Lung (tissue), 12 donors: ENCODE data around the gene ALLC. TPM values are rescaled to one million over a fixed set of nuclear protein-coding genes. Genes with fewer than 3 reads are reported as not detected.

Experiments used
- ATAC-seq: fragments of 200-7000 bp; cut with Tn5 transposase; one replicate; pipeline ENCODE4 v1.9.1; 2020; ENCODE audit warnings: moderate number of reproducible peaks; ENCODE audit not compliant: insufficient read depth, low FRiP score
- DNase-seq, 3 donors: peaks; one replicate each; pipeline ENCODE4 v3.0.0-alpha.2; 2013 to 2017
- H3K27ac ChIP-seq, 2 donors: one replicate each; pipeline ENCODE4 v1.5.1; 2013; ENCODE audit warnings: mild to moderate bottlenecking in 2 of 2, moderate library complexity in 2 of 2, control low read depth in 1 of 2, inconsistent platforms in 1 of 2, low read depth in 1 of 2, low read length in 1 of 2
- H3K27me3 ChIP-seq, 3 donors: one replicate each; pipeline ENCODE4 v1.5.1; 2013; ENCODE audit warnings: low read length in 2 of 3; ENCODE audit not compliant: control insufficient read depth in 3 of 3, insufficient read depth in 3 of 3
- H3K36me3 ChIP-seq, 4 donors: one replicate each; pipeline ENCODE4 v1.5.1; 2013; ENCODE audit warnings: low read length in 4 of 4, mild to moderate bottlenecking in 1 of 4, moderate library complexity in 1 of 4; ENCODE audit not compliant: control insufficient read depth in 4 of 4, insufficient read depth in 4 of 4
- H3K4me1 ChIP-seq, 5 donors: one replicate each; pipeline ENCODE4 v1.5.1; 2013; ENCODE audit warnings: low read length in 5 of 5, mild to moderate bottlenecking in 2 of 5, moderate library complexity in 1 of 5; ENCODE audit not compliant: control insufficient read depth in 5 of 5, insufficient read depth in 5 of 5
- H3K4me3 ChIP-seq: one replicate; pipeline ENCODE4 v1.5.1; 2013; ENCODE audit warnings: mild to moderate bottlenecking, control low read depth, moderate library complexity
- H3K9ac ChIP-seq, 2 donors: one replicate each; pipeline ENCODE4 v1.5.1; 2013; ENCODE audit warnings: low read length in 2 of 2, control low read depth in 1 of 2; ENCODE audit not compliant: insufficient read depth in 1 of 2
- H3K9me3 ChIP-seq, 4 donors: one replicate each; pipeline ENCODE4 v1.5.1; 2013; ENCODE audit warnings: low read length in 3 of 4, mild to moderate bottlenecking in 1 of 4, moderate library complexity in 1 of 4; ENCODE audit not compliant: control insufficient read depth in 4 of 4, insufficient read depth in 3 of 4
- CTCF ChIP-seq: IDR thresholded peaks from 2 replicates; pipeline ENCODE4 v1.5.1; 2012; ENCODE audit warnings: mild to moderate bottlenecking; ENCODE audit errors: control extremely low read depth, extremely low read depth
- WGBS, 2 donors: extraction: QIAGEN DNeasy Blood & Tissue Kit; methylation state at CpG; one replicate each; pipeline ENCODE4 v1.1.7; 2013; 5-methylcytosine and 5-hydroxymethylcytosine counted together
- polyA plus RNA-seq, 2 donors: library from polyadenylated mRNA; stranded (reverse); fragments of 200-250 nt; gene quantifications; one replicate each; pipeline ENCODE4 v1.2.1, GENCODE V29; 2013
- total RNA-seq, 2 donors: library from RNA; depleted of rRNA in 1 of 2; stranded (reverse); fragments of >200 nt in 1 of 2; gene quantifications; one replicate each; pipeline ENCODE4 v1.2.1, GENCODE V29; 2014 to 2021
- donor health status: control.
- donor health status: control.
- donor health status: Bipolar disorder and iron deficiency.
- donor health status: healthy.
- donor health status: DM: yes; HTN: yes; CAD: no.

ALLC gene
- total and polyA plus RNA-seq, 4 donors, result 0.06 TPM; not detected in 3

- no peak for TF ChIP-seq CTCF
- H3K27me3 ChIP-seq, result peaks cover 0 to 6% (median 3%) of the 10 kb centered on the region in 3 donors
- H3K9ac ChIP-seq, result no peak overlapping the region
- DNase-seq (no peak), ATAC-seq (no peak)
- H3K9me3 ChIP-seq, result no peaks in the 10 kb centered on the region
- WGBS, 2 donors, result 82% methylated on average over 23 of the region's 23 CpGs
- peaks cover 0 to 13% (median 0%) of the 10 kb centered on the region in 5 donors for H3K4me1 ChIP-seq
- H3K36me3 ChIP-seq, result no peaks in the 10 kb centered on the region
- H3K27ac ChIP-seq, result no peak overlapping the region
- H3K4me3 ChIP-seq, result no peak overlapping the region
Observed at GRCh38 chr2:3725458-3726250, 67.7 kb downstream of the ALLC start.

- WGBS, 2 donors, result 89 to 95% methylated on average over 10 of the region's 10 CpGs
- no peak for DNase-seq
Observed at GRCh38 chr2:3726511-3726910, 68.5 kb downstream of the ALLC start.

GRCh38 chr2:3727397-3728045, 69.5 kb downstream of the ALLC start:
- Histone ChIP-seq H3K36me3 (no peaks in the 10 kb centered on the region), H3K27me3 (peaks cover 0 to 6% (median 3%) of the 10 kb centered on the region in 3 donors), H3K9ac (peak overlapping the region in 1 of 2 donors; percentile 61), H3K4me3 (no peak overlapping the region), H3K27ac (no peak overlapping the region), H3K4me1 (peaks cover 0 to 13% (median 0%) of the 10 kb centered on the region in 5 donors), H3K9me3 (no peaks in the 10 kb centered on the region)
- peak in 1 of 3 donors; percentile 9 for DNase-seq
- ATAC-seq, result no peak
- 50 to 77% methylated on average over 12 of the region's 12 CpGs for WGBS, 2 donors
- TF ChIP-seq CTCF, result no peak

More at GRCh38 chr2:3726511-3726910, 68.5 kb downstream of the ALLC start:
- Histone ChIP-seq H3K27ac (no peak overlapping the region), H3K36me3 (no peaks in the 10 kb centered on the region), H3K9me3 (no peaks in the 10 kb centered on the region), H3K9ac (no peak overlapping the region), H3K4me3 (no peak overlapping the region), H3K27me3 (peaks cover 0 to 6% (median 3%) of the 10 kb centered on the region in 3 donors), H3K4me1 (peaks cover 0 to 13% (median 0%) of the 10 kb centered on the region in 5 donors)
- ATAC-seq, result no peak
- TF ChIP-seq CTCF, result no peak
